Activated CD4-positive, alpha-beta T cell treated with anti-CD3 and anti-CD28 coated beads for 1 hour (primary cell): ENCODE results near the gene RBM25.
"Not testable (repeated sequence)": the region's sequence is repeated elsewhere in the genome, so short reads cannot be mapped to it uniquely, and the experiment has no call there.

ENCODE experiments used
- DNase-seq: peaks from one replicate; pipeline ENCODE4 v3.0.0-alpha.2; 2020

RBM25 gene

GRCh38 chr14:73058224-73058921, at the start of gene RBM25:
Gene RBM25 (plus strand): TSS chr14:73058534. CDS start chr14:73071642, 13,108 bp downstream.
- peak; percentile 90 for DNase-seq

GRCh38 chr14:73011189-73011588, 47.1 kb upstream of the RBM25 start:
- DNase-seq: not testable (repeated sequence)

GRCh38 chr14:73014105-73014504, 44.2 kb upstream of the RBM25 start:
- DNase-seq: no peak

- DNase-seq: not testable (repeated sequence)
Observed at GRCh38 chr14:73015552-73015951, 42.8 kb upstream of the RBM25 start.

- not testable (repeated sequence) for DNase-seq
Observed at GRCh38 chr14:73016011-73016410, 42.3 kb upstream of the RBM25 start.

- no peak for DNase-seq
Observed at GRCh38 chr14:73022051-73022450, 36.3 kb upstream of the RBM25 start.

GRCh38 chr14:73025544-73025943, 32.8 kb upstream of the RBM25 start:
- no peak for DNase-seq

- DNase-seq: no peak
Observed at GRCh38 chr14:73026243-73026844, 32.0 kb upstream of the RBM25 start.

GRCh38 chr14:73026845-73027542, 31.3 kb upstream of the RBM25 start, which contains the start of gene ZFYVE1:
Gene ZFYVE1 (minus strand): TSS chr14:73027106. CDS start chr14:73024508, 2,598 bp downstream.
- DNase-seq: peak; percentile 83

- DNase-seq: no peak
Observed at GRCh38 chr14:73027546-73027945, 30.8 kb upstream of the RBM25 start.

GRCh38 chr14:73027984-73028383, 30.4 kb upstream of the RBM25 start:
- no peak for DNase-seq

- not testable (repeated sequence) for DNase-seq
Observed at GRCh38 chr14:73036706-73037450, 21.5 kb upstream of the RBM25 start.

GRCh38 chr14:73047808-73048207, 10.5 kb upstream of the RBM25 start:
- no peak for DNase-seq

GRCh38 chr14:73049428-73049827, 8.9 kb upstream of the RBM25 start:
- DNase-seq: no peak

GRCh38 chr14:73055251-73055650, 3.1 kb upstream of the RBM25 start:
- DNase-seq: no peak

GRCh38 chr14:73057944-73058223, 450 bp upstream of the RBM25 start:
- no peak for DNase-seq

- no peak for DNase-seq
Observed at GRCh38 chr14:73058922-73059673, 764 bp downstream of the RBM25 start.

- DNase-seq: no peak
Observed at GRCh38 chr14:73069585-73069984, 11.3 kb downstream of the RBM25 start.

- no peak for DNase-seq
Observed at GRCh38 chr14:73091044-73091443, 32.7 kb downstream of the RBM25 start.

GRCh38 chr14:73097421-73097820, 39.1 kb downstream of the RBM25 start:
- DNase-seq: no peak

GRCh38 chr14:73100334-73100733, 42.0 kb downstream of the RBM25 start:
- no peak for DNase-seq

GRCh38 chr14:73102806-73103497, 44.6 kb downstream of the RBM25 start:
- DNase-seq: no peak
